Fibroblast of skin of right biceps (primary cell): ENCODE measurements around the gene MRM3.
A peak's percentile ranks its signal among the peaks of the same experiment; 100 is the strongest.
"Not testable (repeated sequence)": the region's sequence is repeated elsewhere in the genome, so short reads cannot be mapped to it uniquely, and the experiment has no call there.

ENCODE experiments used
- DNase-seq: peaks from one replicate; pipeline ENCODE4 v3.0.0-alpha.2; 2013

MRM3 gene

DNA sequence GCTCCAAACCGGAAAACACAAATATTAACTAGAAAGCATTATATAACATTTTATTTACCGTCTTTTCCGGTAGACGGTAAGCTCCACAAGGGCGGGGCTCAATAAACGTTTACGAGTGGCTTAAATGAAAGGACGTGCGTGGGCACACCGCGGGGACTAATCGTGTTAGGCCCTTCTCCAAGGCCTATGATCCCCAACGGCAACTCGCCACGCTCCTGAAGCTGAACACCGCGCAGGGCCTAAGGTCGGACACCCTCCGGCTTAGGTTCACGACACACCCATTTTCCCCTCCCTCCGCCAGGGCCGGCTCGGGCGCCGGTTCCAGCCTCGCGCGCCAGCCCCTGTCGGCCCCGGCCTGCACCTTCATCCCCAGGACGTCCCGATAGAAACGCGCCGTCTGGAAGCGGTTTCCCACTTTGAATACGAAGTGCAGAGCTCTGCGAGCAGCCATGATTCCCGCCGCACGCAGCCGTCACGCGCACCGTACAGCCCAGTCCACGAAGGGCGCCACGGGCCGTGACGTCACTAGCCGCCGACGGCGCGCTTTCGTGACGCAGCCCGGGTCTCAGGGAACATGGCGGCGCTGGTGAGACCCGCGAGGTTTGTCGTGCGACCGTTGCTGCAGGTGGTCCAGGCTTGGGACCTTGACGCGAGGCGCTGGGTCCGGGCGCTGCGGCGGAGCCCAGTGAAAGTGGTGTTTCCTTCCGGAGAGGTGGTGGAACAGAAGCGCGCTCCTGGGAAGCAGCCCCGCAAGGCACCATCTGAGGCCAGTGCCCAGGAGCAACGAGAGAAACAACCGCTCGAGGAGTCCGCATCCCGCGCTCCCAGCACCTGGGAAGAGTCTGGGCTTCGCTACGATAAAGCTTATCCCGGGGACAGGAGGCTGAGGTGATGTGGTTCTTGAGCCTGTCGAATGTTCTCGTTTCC is at the start of gene MRM3, which contains the start of gene GLOD4:
TSS of gene MRM3 (plus strand) at position 549 of the 927 bp plus-strand sequence. CDS start at position 575, 26 bp downstream.
TSS of gene GLOD4 (minus strand) at position 476 of the 927 bp plus-strand sequence. CDS start at position 451, 25 bp downstream.
- peak; percentile 86 for DNase-seq

- peak; percentile 55 for DNase-seq
Observed at GRCh38 chr17:732902-733720, 49.0 kb upstream of the MRM3 start.

DNA sequence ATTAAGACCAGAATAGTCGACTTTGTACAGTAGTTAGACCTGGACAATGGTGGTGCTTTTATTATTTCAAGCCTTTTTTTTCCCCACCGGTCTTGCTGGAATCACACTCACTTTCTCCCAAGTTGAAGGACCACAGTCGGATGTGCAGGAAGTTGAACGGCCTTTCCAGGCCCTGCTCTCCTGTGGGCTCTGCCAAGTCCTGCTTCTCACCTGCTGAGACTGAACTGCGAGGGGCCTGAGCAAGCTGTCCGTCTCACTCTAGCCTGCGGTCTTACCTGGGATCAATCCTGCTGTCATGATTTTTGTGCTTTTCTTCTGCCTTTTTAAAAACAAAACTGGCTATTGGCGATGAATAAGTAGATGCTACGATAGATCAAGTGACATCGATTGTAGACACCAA is 48.4 kb upstream of the MRM3 start:
- no peak for DNase-seq

- no peak for DNase-seq
Observed at GRCh38 chr17:737561-738113, 44.5 kb upstream of the MRM3 start.

DNA sequence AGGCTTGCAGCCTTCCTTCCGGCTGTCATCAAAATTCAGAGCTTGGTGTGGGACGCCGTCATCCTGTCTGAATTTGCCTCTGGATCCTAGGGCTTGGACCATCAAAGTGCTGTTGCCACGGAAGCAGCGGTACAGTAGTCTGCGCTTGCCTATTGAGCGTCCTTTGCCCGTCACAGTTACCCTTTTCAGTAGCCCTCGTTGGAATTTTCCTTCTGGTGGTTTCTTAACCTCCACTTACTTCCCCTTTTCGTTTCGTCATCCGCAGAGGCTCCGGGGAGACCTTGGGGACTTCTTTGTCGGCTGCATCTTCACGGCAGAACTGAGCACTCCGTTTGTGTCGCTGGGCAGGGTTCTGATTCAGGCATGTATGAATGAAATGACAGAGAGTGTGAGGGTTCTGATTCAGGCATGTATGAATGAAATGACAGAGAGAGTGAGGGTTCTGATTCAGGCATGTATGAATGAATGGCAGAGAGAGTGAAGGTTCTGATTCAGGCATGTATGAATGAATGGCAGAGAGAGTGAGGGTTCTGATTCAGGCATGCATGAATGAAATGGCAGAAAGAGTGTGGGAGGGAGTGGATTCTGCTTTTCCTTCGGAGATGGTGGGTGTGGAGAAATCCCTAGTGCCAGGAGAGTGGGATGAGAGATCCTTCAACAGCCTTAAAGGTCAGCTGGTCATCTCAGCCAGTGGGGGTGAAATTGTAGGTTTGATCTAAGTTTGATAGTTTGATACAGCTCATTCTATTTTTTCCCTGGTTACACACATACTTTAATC is 41.7 kb upstream of the MRM3 start:
- no peak for DNase-seq

- no peak for DNase-seq
Observed at GRCh38 chr17:742147-742793, 39.9 kb upstream of the MRM3 start.

GRCh38 chr17:743139-743538 is 39.0 kb upstream of the MRM3 start:
- no peak for DNase-seq

GRCh38 chr17:744937-745336 is 37.2 kb upstream of the MRM3 start:
- no peak for DNase-seq

GRCh38 chr17:745406-745805 is 36.7 kb upstream of the MRM3 start:
- DNase-seq, result no peak

GRCh38 chr17:746181-746580 is 36.0 kb upstream of the MRM3 start:
- DNase-seq, result no peak

GRCh38 chr17:746783-747629 is 35.1 kb upstream of the MRM3 start:
- DNase-seq, result no peak

GRCh38 chr17:748604-749003 is 33.5 kb upstream of the MRM3 start:
- not testable (repeated sequence) for DNase-seq

- not testable (repeated sequence) for DNase-seq
Observed at GRCh38 chr17:749359-749758, 32.8 kb upstream of the MRM3 start.

- DNase-seq, result no peak
Observed at GRCh38 chr17:750431-751037, 31.6 kb upstream of the MRM3 start.

DNA sequence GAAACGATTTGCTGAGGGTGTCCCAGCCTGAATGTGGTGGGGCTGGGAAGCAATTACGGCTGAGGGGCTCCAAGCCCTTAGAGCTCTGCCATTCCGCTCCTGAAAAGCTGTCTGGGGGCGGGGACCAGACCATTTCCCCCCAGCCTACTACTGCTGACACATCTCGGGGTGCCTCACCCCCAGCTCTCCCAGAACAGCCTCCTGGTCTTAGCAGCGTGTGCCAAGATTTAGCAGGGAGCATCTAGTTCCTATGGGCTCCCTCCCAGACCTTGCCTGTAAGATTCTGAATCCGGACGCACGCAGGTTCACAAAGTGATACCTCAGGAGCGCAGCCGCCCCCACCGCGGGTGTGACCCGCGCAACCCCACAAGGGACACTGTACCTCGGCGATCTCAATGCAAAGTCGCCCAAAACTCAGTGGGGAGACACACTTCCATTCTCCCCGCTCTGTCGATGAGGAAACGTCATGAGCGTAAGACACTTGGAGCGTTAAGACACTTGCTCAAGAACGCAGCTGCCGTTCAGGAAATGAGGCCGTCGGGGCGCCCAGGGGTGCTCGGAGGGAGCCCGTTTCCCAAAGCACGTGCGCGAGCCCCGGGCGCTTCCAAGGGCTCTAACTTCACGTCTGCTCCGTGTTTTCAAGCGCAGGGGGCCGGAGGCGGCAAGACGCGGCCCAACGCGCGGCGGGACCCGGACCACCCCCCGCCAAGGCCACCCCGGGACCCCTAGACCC is 30.7 kb upstream of the MRM3 start:
- DNase-seq, result peak; percentile 51

- DNase-seq, result peak; percentile 88
Observed at GRCh38 chr17:752002-752619, 30.0 kb upstream of the MRM3 start, which contains the start of gene GEMIN4. Gene GEMIN4 (minus strand): TSS chr17:752264. CDS start chr17:752142, 122 bp downstream.

GRCh38 chr17:752620-753219 is 29.4 kb upstream of the MRM3 start:
- DNase-seq, result peak; percentile 65

- no peak for DNase-seq
Observed at GRCh38 chr17:753418-753817, 28.7 kb upstream of the MRM3 start.
